Liver (tissue), 9 donors: ENCODE data around the gene ZNF473. TPM values are rescaled to one million over a fixed set of nuclear protein-coding genes. Genes with fewer than 3 reads are reported as not detected.

ENCODE experiments used
- DNase-seq: peaks from one replicate; pipeline ENCODE4 v3.0.0-alpha.2; 2017; ENCODE audit warnings: low spot score
- H3K27ac ChIP-seq, 2 donors: one replicate each; pipeline ENCODE4 v1.7.0; 2013; ENCODE audit warnings: inconsistent platforms in 2 of 2, low read length in 2 of 2, control low read depth in 1 of 2, low read depth in 1 of 2, mild to moderate bottlenecking in 1 of 2
- H3K27me3 ChIP-seq, 4 donors: one replicate each; pipeline versions ENCODE4 v1.6.1 to v1.7.0; 2013; ENCODE audit warnings: low read length in 3 of 4, inconsistent platforms in 1 of 4, mild to moderate bottlenecking in 1 of 4, moderate library complexity in 1 of 4; ENCODE audit not compliant: control insufficient read depth in 4 of 4, insufficient read depth in 4 of 4
- H3K36me3 ChIP-seq, 4 donors: one replicate each; pipeline versions ENCODE4 v1.6.1 to v1.7.0; 2013; ENCODE audit warnings: low read length in 3 of 4, mild to moderate bottlenecking in 3 of 4, low read depth in 1 of 4, moderate library complexity in 1 of 4; ENCODE audit not compliant: control insufficient read depth in 4 of 4, insufficient read depth in 3 of 4
- H3K4me1 ChIP-seq, 4 donors: one replicate each; pipeline versions ENCODE4 v1.6.1 to v1.7.0; 2013; ENCODE audit warnings: low read length in 3 of 4, mild to moderate bottlenecking in 3 of 4, moderate library complexity in 1 of 4; ENCODE audit not compliant: control insufficient read depth in 4 of 4, insufficient read depth in 4 of 4
- H3K4me3 ChIP-seq, 3 donors: one replicate each; pipeline versions ENCODE4 v1.6.1 to v1.7.0; 2013; ENCODE audit warnings: low read length in 3 of 3, control low read depth in 1 of 3, low read depth in 1 of 3, mild to moderate bottlenecking in 1 of 3
- H3K9ac ChIP-seq, 2 donors: one replicate each; pipeline ENCODE4 v1.7.0; 2013; ENCODE audit warnings: low read length in 2 of 2, mild to moderate bottlenecking in 2 of 2, moderate library complexity in 2 of 2, control low read depth in 1 of 2, low read depth in 1 of 2
- H3K9me3 ChIP-seq, 4 donors: one replicate each; pipeline versions ENCODE4 v1.6.1 to v1.7.0; 2013; ENCODE audit warnings: low read length in 3 of 4; ENCODE audit not compliant: control insufficient read depth in 4 of 4
- EGR1 ChIP-seq, 2 donors: IDR thresholded peaks; 2 replicates each; pipeline ENCODE4 v1.6.1; 2016 to 2018; ENCODE audit warnings: antibody characterized with exemption in 2 of 2, low read depth in 2 of 2
- FOXA2 ChIP-seq: IDR thresholded peaks from 2 replicates; pipeline ENCODE4 v1.6.1; 2016; ENCODE audit warnings: antibody characterized with exemption
- HNF4G ChIP-seq: IDR thresholded peaks from 2 replicates; pipeline ENCODE4 v1.6.1; 2016; ENCODE audit warnings: antibody characterized with exemption
- JUND ChIP-seq, 2 donors: IDR thresholded peaks; 2 replicates each; pipeline ENCODE4 v1.6.1; 2016; ENCODE audit warnings: antibody characterized with exemption in 2 of 2
- NR2F2 ChIP-seq: IDR thresholded peaks from 2 replicates; pipeline ENCODE4 v1.6.1; 2016; ENCODE audit warnings: antibody characterized with exemption
- RAD21 ChIP-seq, 2 donors: IDR thresholded peaks; 2 replicates each; pipeline ENCODE4 v1.6.1; 2016; ENCODE audit warnings: antibody characterized with exemption in 2 of 2, mild to moderate bottlenecking in 2 of 2
- SP1 ChIP-seq: IDR thresholded peaks from 2 replicates; pipeline ENCODE4 v1.6.1; 2018; ENCODE audit warnings: antibody characterized with exemption, mild to moderate bottlenecking
- TAF1 ChIP-seq: conservative IDR thresholded peaks from 2 replicates; pipeline ENCODE4 v1.6.1; 2016; ENCODE audit warnings: antibody characterized with exemption, mild to moderate bottlenecking
- YY1 ChIP-seq: IDR thresholded peaks from 2 replicates; pipeline ENCODE4 v1.6.1; 2016; ENCODE audit warnings: antibody characterized with exemption, mild to moderate bottlenecking
- WGBS: extraction: QIAGEN DNeasy Blood & Tissue Kit; methylation state at CpG from one replicate; pipeline ENCODE4 v1.1.7; 2013; 5-methylcytosine and 5-hydroxymethylcytosine counted together
- polyA plus RNA-seq, 2 donors: library from polyadenylated mRNA; stranded (reverse) in 1 of 2; unstranded in 1 of 2; fragments of 200-250 nt in 1 of 2; fragments of >200 nt in 1 of 2; fragmentation: Nextera tagmentation in 1 of 2; extraction: Ambion mirVana in 1 of 2; gene quantifications; one replicate each; pipeline versions ENCODE4 v1.2.1 to v1.2.3, GENCODE V29; 2013 to 2015
- total RNA-seq, 2 donors: library from RNA; depleted of rRNA; stranded (reverse); fragments of >200 nt; gene quantifications; one replicate each; pipeline ENCODE4 v1.2.3, GENCODE V29; 2014
- TF ChIP-seq, protein P1 (sequence below): fragments of 150-350 bp; IDR thresholded peaks from 2 replicates; pipeline ENCODE4 v1.5.1; 2017; ENCODE audit warnings: improper control_type of control experiment, low read depth, low read length; ENCODE audit not compliant: missing input control
- TF ChIP-seq, protein P2 (sequence below): IDR thresholded peaks from 2 replicates; pipeline ENCODE4 v1.6.1; 2016; ENCODE audit warnings: antibody characterized with exemption, mild to moderate bottlenecking
- donor health status: healthy.
- donor health status: healthy.
- donor health status: healthy.
- donor health status: healthy.
- donor health status: healthy.

ZNF473 gene
- total and polyA plus RNA-seq, 4 donors: 0.92 to 4.0 (median 2.8) TPM

DNA sequence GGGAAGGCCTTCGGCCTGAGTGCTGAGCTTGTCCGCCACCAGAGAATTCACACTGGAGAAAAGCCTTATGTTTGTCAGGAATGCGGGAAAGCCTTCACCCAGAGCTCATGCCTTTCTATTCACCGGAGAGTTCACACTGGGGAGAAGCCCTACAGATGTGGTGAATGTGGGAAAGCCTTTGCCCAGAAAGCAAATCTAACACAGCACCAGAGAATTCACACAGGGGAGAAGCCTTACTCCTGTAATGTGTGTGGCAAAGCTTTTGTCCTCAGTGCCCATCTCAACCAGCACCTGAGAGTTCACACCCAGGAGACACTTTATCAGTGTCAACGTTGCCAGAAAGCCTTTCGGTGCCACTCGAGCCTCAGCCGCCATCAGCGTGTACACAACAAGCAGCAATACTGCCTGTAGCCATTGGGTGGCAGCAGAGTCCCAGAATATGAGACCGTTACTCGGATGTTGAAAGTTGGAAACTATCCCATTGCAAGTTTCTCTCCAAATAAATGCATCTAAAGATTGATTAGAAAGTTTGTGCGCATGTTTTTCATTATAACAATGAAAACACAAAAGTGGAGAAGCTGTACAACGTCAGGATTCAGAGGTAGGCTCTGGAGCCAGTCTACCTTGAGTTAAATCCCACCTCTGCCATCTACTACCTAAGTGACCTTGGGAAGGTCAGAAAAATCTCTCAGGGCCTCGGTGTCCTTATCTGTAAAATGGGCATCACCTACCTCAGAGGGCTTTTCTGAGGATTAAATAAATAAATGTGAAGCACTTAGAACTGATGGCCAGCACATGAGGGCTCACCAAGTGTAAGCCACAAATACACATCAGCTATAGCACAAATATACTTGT, 21.1 kb downstream of the ZNF473 start:
- 83% methylated on average over 14 of the region's 14 CpGs for WGBS
- H3K27ac ChIP-seq: no peak overlapping the region
- no peak for TF ChIP-seq FOXA2
- no peak for TF ChIP-seq TAF1
- TF ChIP-seq HNF4G: no peak
- TF ChIP-seq, protein P1, sequence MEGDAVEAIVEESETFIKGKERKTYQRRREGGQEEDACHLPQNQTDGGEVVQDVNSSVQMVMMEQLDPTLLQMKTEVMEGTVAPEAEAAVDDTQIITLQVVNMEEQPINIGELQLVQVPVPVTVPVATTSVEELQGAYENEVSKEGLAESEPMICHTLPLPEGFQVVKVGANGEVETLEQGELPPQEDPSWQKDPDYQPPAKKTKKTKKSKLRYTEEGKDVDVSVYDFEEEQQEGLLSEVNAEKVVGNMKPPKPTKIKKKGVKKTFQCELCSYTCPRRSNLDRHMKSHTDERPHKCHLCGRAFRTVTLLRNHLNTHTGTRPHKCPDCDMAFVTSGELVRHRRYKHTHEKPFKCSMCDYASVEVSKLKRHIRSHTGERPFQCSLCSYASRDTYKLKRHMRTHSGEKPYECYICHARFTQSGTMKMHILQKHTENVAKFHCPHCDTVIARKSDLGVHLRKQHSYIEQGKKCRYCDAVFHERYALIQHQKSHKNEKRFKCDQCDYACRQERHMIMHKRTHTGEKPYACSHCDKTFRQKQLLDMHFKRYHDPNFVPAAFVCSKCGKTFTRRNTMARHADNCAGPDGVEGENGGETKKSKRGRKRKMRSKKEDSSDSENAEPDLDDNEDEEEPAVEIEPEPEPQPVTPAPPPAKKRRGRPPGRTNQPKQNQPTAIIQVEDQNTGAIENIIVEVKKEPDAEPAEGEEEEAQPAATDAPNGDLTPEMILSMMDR: peak; percentile 47
- TF ChIP-seq NR2F2: no peak
- peak; percentile 63 to 73 for TF ChIP-seq RAD21 (IDR thresholded peaks at IDR 0.05)
- TF ChIP-seq, protein P2, sequence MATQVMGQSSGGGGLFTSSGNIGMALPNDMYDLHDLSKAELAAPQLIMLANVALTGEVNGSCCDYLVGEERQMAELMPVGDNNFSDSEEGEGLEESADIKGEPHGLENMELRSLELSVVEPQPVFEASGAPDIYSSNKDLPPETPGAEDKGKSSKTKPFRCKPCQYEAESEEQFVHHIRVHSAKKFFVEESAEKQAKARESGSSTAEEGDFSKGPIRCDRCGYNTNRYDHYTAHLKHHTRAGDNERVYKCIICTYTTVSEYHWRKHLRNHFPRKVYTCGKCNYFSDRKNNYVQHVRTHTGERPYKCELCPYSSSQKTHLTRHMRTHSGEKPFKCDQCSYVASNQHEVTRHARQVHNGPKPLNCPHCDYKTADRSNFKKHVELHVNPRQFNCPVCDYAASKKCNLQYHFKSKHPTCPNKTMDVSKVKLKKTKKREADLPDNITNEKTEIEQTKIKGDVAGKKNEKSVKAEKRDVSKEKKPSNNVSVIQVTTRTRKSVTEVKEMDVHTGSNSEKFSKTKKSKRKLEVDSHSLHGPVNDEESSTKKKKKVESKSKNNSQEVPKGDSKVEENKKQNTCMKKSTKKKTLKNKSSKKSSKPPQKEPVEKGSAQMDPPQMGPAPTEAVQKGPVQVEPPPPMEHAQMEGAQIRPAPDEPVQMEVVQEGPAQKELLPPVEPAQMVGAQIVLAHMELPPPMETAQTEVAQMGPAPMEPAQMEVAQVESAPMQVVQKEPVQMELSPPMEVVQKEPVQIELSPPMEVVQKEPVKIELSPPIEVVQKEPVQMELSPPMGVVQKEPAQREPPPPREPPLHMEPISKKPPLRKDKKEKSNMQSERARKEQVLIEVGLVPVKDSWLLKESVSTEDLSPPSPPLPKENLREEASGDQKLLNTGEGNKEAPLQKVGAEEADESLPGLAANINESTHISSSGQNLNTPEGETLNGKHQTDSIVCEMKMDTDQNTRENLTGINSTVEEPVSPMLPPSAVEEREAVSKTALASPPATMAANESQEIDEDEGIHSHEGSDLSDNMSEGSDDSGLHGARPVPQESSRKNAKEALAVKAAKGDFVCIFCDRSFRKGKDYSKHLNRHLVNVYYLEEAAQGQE: no peak
- TF ChIP-seq EGR1 (IDR thresholded peaks at IDR 0.05; ENCODE audit: low read depth in 2 of 2): no peak
- no peak for TF ChIP-seq JUND (IDR thresholded peaks at IDR 0.05)
- H3K36me3 ChIP-seq: peaks cover 33 to 54% (median 52%) of the 10 kb centered on the region in 4 donors
- H3K4me1 ChIP-seq: no peaks in the 10 kb centered on the region
- H3K4me3 ChIP-seq: peak overlapping the region in 2 of 3 donors; percentile 8 to 16
- no peaks in the 10 kb centered on the region for H3K27me3 ChIP-seq
- peak; percentile 64 for DNase-seq
- peaks cover 40 to 70% (median 65%) of the 10 kb centered on the region in 4 donors for H3K9me3 ChIP-seq
- H3K9ac ChIP-seq: no peak overlapping the region

DNA sequence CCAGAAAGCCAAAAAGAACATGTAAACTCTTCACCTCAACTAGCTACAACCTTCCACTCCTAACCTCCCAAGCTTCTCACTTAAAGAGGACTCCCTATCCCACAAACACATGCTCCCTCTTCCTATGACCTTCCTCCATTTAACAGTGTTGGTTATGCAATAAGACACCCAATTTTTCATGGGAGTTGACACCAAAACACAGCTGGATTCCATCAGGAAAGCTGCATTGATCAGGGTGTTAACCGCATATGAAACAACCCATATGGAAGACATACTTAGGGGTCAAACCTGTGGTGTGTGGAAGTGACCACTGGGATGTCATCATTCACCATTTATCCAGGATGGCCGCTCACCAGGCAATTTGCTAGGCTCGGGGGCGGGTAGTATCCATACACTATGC, 21.9 kb downstream of the ZNF473 start:
- DNase-seq: no peak
- Histone ChIP-seq H3K4me1 (no peaks in the 10 kb centered on the region), H3K9ac (no peak overlapping the region), H3K4me3 (no peak overlapping the region), H3K9me3 (peaks cover 39 to 68% (median 60%) of the 10 kb centered on the region in 4 donors), H3K27me3 (no peaks in the 10 kb centered on the region), H3K27ac (no peak overlapping the region), H3K36me3 (peaks cover 27 to 46% (median 44%) of the 10 kb centered on the region in 4 donors)
- WGBS: 96% methylated on average over 4 of the region's 4 CpGs
- no peak for TF ChIP-seq YY1
- TF ChIP-seq SP1: no peak
- no peak for TF ChIP-seq EGR1 (IDR thresholded peaks at IDR 0.05; ENCODE audit: low read depth in 2 of 2)
